ENCODE data around the gene BRAF.
"Not testable (repeated sequence)": the region's sequence is repeated elsewhere in the genome, so short reads cannot be mapped to it uniquely, and the experiment has no call there.

Gene BRAF

GRCh38 chr7:140876519-140877248 lies 48.0 kb downstream of the BRAF start:
- no peak for DNase-seq (ENCODE audit: low read depth)

GRCh38 chr7:140873434-140873833 lies 51.3 kb downstream of the BRAF start:
- DNase-seq (ENCODE audit: low read depth): no peak

- DNase-seq (ENCODE audit: low read depth): no peak
These were observed 54.7 kb downstream of the BRAF start for GRCh38 chr7:140870003-140870402.

GRCh38 chr7:140869430-140869829 lies 55.3 kb downstream of the BRAF start:
- DNase-seq (ENCODE audit: low read depth): no peak

GRCh38 chr7:140867467-140868462 lies 57.0 kb downstream of the BRAF start:
- no peak for DNase-seq (ENCODE audit: low read depth)

GRCh38 chr7:140866926-140867325 lies 57.8 kb downstream of the BRAF start:
- DNase-seq (ENCODE audit: low read depth): no peak

- no peak for DNase-seq (ENCODE audit: low read depth)
These were observed 60.0 kb downstream of the BRAF start for GRCh38 chr7:140864732-140865131.

- no peak for DNase-seq (ENCODE audit: low read depth)
These were observed 60.9 kb downstream of the BRAF start for GRCh38 chr7:140863867-140864266.

GRCh38 chr7:140863184-140863583 lies 61.5 kb downstream of the BRAF start:
- DNase-seq (ENCODE audit: low read depth): no peak

- no peak for DNase-seq (ENCODE audit: low read depth)
These were observed 67.7 kb downstream of the BRAF start for GRCh38 chr7:140857048-140857447.

- DNase-seq (ENCODE audit: low read depth): no peak
These were observed 83.5 kb downstream of the BRAF start for GRCh38 chr7:140841166-140841715.

- no peak for DNase-seq (ENCODE audit: low read depth)
These were observed 93.0 kb downstream of the BRAF start for GRCh38 chr7:140831724-140832123.

- no peak for DNase-seq (ENCODE audit: low read depth)
These were observed 95.0 kb downstream of the BRAF start for GRCh38 chr7:140829720-140830119.

- no peak for DNase-seq (ENCODE audit: low read depth)
These were observed 96.0 kb downstream of the BRAF start for GRCh38 chr7:140828741-140829140.

GRCh38 chr7:140817383-140817782 lies 107.3 kb downstream of the BRAF start:
- not testable (repeated sequence) for DNase-seq (ENCODE audit: low read depth)

- DNase-seq (ENCODE audit: low read depth): peak; percentile 27
These were observed 113.7 kb downstream of the BRAF start for GRCh38 chr7:140810830-140811556.

GRCh38 chr7:140810385-140810784 lies 114.3 kb downstream of the BRAF start:
- no peak for DNase-seq (ENCODE audit: low read depth)

- no peak for DNase-seq (ENCODE audit: low read depth)
These were observed 145.8 kb downstream of the BRAF start for GRCh38 chr7:140778975-140779374.

- no peak for DNase-seq (ENCODE audit: low read depth)
These were observed 146.2 kb downstream of the BRAF start for GRCh38 chr7:140778568-140778967.

- DNase-seq (ENCODE audit: low read depth): no peak
These were observed 150.4 kb downstream of the BRAF start for GRCh38 chr7:140774371-140774770.

- no peak for DNase-seq (ENCODE audit: low read depth)
These were observed 151.6 kb downstream of the BRAF start for GRCh38 chr7:140773104-140773503.

- DNase-seq (ENCODE audit: low read depth): no peak
These were observed 152.9 kb downstream of the BRAF start for GRCh38 chr7:140771826-140772225.

Data from activated T-cell treated with anti-CD3 and anti-CD28 coated beads for 48 hours (primary cell).